HG02943 (cell line): ENCODE results near the gene CERS6.

Source experiments
- ATAC-seq: cut with Tn5 transposase; IDR thresholded peaks from one replicate; pipeline ENCODE4 v1.9.1; 2021; ENCODE audit warnings: mild to moderate bottlenecking, low read depth, moderate library complexity; ENCODE audit not compliant: unreplicated experiment

CERS6 gene

DNA sequence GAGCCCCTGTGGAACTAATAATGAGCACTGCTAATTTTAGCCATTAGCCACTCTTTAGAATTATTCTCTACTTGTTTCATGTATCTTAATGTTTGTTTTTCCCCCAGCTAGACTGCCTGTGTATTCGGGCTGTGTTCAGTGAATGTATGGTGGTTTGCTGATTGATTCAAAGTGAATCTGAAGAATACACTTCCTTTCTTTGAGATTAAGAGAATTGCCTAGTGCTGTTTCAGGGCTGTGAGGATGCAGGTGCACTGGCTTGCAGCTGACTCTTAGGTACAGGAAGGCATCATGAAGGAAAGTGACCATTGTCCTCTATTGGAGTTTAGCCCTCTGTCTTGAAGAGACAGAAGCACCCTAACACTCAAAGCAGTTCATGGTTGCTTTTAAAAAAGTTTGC is 138.7 kb downstream of the CERS6 start:
- peak; percentile 54 for ATAC-seq

DNA sequence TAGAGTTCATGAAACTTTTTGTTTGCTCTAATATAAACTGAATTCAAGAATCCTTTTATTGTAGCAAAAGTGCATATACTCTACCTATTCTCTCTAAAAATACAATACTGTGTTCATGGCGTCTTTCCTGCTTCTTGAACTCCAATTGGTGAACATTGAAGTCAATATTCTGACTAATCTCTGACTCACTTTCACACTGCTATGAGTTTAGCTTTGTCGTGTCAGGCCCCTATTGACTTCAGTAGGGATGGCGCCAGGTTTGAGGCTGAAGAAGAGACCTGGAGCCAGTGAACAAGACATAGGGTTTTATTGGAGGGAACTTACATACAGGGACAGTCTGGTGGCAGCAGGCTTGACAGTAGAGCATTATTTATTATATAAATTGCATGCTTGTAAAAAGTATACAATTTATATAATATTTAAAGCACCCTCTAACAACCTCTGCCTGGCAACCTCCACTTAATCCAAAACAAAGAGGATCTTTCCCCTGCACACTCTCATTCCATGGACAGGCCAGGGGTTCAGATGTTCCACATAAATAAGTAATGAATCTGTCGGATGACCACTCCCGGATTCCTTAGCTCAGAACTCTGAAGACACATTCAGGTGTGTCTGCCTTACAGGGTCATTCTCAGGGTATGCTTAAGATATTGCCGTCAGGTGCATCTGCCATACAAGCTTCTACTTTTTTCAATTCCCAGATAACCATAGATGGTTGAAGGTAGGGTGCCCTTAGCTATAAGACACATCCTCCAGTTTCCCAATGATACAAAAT is 141.0 kb downstream of the CERS6 start:
- ATAC-seq = no peak

GRCh38 chr2:168599738-168600137 is 143.7 kb downstream of the CERS6 start:
- no peak for ATAC-seq

- ATAC-seq = no peak
Measured at GRCh38 chr2:168600949-168601348, 144.9 kb downstream of the CERS6 start.

DNA sequence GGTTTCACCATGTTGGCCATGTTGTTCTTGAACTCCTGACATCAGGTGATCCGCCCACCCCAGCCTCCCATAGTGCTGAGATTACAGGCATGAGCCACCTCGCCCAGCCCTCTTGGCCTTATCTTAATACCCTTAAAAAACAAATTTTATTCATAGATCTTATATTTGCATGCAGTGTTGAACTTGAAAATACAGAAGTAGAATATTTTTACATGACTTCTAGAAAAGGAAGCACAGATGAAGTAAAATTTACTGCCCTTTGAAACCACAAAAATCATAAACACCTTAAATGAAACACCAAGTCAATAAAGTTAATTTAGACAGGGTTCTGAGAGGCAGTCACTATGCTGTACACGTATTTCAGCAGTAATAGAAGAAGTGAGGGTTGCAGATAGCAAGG is 145.7 kb downstream of the CERS6 start:
- ATAC-seq = peak; percentile 63

DNA sequence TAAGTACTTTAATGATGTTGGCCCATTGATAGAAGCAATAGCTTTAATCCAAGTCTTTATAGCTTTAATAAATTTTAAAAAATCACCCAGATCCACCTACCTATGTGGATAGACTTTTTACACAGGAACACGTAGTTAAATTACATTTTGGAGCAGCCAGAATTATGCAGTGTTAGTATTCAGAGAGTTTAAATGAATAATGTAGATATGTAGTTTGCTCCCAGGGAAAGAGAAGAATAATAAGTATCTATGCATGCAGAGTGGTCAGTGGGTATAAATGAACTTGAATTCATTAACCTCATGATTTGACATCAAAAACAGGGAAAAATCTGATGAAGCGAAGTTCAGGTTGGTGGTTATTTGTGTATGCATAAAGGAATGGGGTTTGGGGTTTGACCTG is 146.3 kb downstream of the CERS6 start:
- ATAC-seq = no peak

DNA sequence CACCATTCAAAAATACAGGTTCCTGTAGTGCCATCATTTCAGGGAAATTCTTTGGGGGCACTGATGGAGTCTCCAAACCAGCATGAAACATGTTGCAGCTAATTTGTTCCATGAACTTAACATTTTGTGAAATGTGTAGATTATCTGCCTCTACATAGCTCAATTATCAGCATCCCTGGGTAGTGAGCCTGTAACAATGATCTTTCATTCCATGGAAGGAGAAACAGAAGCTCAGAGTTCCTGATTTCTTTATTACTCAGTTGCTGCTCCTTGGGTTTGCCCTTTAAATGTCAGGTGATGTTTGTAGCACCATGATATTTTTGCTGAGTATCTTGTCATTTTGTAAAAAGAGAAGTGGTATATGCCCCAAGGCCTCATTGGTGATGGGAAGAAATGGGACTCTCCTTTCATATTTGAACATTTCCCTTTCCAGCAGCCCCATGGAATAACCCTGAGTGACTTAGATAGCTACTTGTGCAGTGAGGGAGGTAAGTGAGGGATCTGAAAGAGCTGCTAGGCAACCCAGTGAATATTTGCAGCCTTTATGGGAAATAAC is 146.9 kb downstream of the CERS6 start:
- ATAC-seq = no peak

DNA sequence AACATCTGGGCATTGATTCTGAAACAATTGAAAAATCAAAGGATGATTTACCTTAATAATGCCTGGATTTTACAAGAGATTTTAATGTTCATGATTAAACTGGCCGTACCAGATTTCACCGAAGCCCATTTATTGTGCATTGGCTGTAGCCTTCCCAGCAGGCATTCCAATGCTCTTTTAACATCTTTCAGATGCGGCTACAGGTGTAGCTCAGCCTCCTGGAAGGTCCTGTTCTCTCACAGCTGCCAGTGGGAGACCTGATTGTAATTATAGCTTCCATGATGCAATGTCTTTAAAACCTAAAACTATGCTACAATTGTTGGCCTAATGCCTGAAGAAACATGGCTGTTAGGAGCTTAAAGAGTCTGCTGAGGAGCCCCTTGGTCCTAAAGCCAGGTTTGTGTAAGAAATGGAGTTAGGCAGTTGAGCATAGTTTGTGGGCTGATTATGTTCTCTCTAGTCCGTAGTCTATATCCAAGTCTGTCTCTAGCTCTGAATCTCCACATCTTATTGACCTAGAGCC is 147.4 kb downstream of the CERS6 start:
- ATAC-seq = no peak

DNA sequence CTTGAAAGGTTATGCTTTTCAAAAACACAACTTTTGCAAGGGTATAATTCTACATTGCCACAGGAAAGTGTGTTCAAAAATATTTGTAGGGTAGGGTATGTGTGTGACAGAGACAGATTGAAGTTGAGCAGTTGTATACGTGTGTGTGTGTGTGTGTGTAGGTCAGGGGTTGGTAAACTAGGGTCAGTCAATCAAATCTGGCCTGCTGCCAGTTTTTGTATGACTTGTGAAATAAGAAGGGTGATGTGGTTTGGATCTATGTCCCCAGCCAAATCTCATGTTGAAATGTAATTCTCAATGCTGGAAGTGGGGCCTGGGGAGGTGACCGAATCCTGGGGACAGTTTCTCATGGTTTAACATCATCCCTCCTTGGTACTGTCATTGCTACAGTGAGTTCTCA is 148.2 kb downstream of the CERS6 start:
- no peak for ATAC-seq

DNA sequence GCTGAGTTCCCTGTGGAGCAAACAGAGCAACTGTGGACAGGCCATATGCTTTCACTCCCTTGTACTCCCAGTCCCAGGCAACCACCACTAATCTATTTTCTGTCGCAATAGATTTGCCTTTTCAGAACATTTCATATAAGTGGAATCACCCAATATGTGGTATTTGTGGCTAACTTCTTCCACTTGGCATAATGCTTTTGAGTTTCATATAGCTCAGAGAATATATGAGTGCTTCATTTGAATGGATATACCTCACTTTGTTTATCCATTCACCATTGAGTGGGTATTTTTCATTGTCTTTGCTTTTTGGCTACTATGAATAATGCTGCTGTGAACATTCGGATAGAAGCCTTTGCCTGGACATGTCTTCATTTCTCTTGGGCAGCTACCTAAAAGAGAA is 151.9 kb downstream of the CERS6 start:
- ATAC-seq = no peak

GRCh38 chr2:168608796-168609195 is 152.7 kb downstream of the CERS6 start:
- ATAC-seq = no peak

DNA sequence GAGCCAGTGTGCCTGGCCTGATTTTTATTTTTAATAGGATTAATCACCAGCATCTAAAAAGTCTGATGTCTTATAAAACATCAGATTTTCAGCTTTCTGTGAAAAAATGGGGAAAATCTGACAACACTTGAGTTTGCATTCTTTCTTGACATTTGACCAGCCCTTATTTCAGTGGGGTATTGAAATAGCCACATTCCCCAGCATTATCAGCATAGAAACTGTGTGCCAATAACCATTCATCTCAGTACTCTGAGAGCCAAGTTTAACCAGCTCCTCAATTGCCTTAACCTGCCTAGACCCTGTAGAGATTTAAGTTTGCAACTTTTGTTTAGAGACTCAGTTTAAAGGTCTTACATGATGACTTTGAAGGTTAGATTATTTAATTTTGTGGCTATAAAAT is 155.0 kb downstream of the CERS6 start:
- no peak for ATAC-seq

- ATAC-seq = no peak
Measured at GRCh38 chr2:168611896-168612650, 156.0 kb downstream of the CERS6 start.

DNA sequence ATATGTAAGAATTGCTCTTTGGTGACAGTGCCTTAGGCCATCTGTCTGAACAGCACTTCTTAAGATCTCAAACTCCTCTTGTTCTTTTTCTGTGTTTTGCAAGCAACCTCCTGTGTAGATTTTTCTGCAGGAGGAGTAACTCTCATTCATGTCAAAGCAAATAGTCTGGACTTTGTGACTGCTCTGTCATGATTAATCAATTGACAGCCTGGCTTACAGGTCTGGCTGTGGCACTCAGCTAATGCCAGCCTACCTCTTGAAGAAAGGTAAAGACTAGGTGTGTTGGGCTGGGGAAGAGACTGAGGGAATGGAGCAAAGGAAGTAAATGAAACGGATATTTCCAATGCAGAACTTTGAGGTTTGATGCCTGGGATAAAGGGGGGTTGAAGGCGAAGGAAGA is 156.6 kb downstream of the CERS6 start:
- ATAC-seq = no peak

DNA sequence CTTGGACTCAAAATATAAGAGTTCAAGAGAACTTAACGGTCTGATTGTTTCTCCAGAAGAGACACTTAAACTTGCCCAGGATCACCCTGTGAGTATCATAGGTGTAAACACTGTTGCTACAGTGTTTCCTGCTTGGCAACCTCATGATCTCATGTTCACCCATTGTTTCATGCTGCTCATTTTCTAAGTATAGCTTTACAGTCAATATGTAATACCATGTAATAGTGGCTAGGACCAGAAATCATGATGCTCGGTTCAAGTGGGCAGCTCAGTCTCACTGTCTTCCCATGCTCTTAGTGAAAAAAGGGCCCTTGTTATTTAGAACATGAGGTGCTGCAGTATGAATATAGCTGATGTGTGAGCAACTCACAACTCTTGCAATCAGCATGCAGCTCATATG is 157.5 kb downstream of the CERS6 start:
- no peak for ATAC-seq

DNA sequence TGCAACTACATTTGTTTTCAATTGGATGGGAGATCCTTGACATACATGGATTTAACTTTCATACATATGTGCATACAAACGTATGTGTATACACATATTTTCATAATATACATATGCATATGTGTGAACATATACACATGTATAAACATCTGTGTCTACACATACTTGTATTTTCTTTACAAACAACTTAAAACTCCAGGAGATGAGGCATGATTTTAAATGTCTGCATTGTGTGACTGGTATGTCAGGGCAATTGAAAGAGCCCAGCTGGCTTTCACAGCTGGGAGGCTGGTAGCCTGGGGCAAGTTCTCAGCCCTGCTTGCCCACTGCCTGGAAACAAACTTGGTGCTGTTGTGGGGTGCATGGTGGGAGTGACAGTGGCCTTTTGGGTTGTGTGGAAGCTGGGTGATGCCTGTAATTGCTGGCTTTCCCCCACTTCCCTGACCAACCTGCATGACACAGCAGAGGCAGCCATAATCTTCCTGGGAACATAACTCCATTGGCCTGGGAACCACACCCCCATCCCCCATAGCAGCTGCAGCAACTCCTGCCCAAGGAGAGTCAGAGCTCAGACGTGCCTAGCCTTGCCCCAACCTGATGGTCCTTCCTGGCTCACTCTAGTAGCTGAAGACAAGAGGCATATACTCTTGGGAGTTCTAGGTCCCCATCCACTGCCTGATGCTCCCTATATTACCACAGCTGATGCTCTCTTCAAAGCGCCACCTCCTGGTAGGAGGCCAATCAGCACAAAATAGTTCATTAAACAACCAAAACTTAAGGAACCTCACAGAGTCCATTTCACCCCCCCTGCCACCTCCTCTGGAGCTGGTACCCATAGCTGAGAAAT is 158.3 kb downstream of the CERS6 start:
- ATAC-seq = no peak

DNA sequence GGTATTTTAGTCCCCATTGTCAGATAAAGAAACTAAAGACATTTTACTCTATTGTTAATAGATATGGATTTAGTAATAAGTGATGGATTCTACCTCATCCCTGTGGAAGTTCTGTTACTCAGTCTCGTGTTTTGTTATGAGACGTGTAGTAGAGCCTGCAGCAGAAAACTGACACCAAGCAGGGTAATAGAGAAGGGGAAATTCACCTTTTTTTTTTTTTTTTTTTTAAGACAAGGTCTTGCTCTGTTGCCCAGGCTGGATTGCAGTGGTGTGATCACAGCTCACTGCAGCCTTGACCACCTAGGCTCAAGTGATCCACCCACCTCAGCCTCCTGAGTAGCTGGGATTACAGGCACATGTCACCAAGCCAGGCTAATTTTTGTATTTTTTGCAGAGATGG is 164.5 kb downstream of the CERS6 start:
- ATAC-seq = no peak

- ATAC-seq = no peak
Measured at GRCh38 chr2:168622559-168622958, 166.5 kb downstream of the CERS6 start.

DNA sequence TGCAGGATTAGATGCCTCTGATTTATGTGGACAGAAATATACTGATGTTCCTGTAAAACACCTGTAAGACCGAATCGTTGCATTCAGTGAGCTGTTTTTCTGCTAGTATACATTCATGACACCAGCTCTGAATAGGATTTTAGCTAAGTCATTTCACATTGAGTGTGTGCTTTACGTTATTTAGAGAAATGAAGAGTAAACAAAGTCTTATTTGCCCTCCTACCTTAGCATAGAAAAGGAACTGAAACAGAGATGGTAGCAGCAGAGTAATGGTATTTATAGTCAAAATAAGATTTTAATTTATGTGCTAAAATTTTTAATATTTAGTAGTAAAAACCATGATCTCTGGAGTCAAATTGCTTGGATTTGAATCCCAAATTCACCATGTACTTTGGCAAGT is 168.0 kb downstream of the CERS6 start:
- ATAC-seq = no peak

DNA sequence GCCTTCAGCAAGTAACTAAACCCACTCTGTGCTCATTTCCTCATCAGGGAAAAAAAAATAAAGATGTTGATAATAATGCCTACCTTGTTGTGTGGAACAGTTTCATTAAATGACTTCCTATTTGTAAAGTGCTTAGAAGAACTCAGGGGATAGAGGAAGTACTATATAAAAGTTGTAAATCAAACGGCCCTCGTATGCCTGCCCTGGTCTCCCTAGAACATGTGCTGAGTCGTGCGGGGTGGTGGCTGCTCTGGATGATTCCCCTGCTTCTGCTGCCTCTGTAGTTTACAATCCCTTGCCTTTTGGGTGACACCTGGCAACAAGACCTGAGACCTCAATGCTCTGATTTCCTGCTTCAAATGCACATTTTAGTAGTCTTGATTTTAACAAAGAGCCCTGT is 170.0 kb downstream of the CERS6 start:
- ATAC-seq = no peak

- ATAC-seq = no peak
Measured at GRCh38 chr2:168626647-168627046, 170.6 kb downstream of the CERS6 start.
